Fibroblast of the aortic adventitia (primary cell): ENCODE measurements around the gene SENP5. TPM values are rescaled to one million over a fixed set of nuclear protein-coding genes. Genes with fewer than 3 reads are reported as not detected.
A peak's percentile ranks its signal among the peaks of the same experiment; 100 is the strongest.
"Not testable (repeated sequence)": the region's sequence is repeated elsewhere in the genome, so short reads cannot be mapped to it uniquely, and the experiment has no call there.

ENCODE experiments used
- DNase-seq: peaks from one replicate; pipeline ENCODE4 v3.0.0-alpha.2; 2010; ENCODE audit warnings: low read depth
- H3K4me3 ChIP-seq: 2 replicates; pipeline ENCODE4 v1.5.1; 2011; ENCODE audit warnings: low read depth, mild to moderate bottlenecking, control low read depth, low read length, moderate library complexity
- total RNA-seq: library from RNA; depleted of rRNA; stranded (reverse); fragments of >200 nt; gene quantifications from 2 replicates; pipeline ENCODE4 v1.2.3, GENCODE V29; 2012; ENCODE audit warnings: low replicate concordance
- TF ChIP-seq, protein P1 (sequence below): IDR thresholded peaks from 2 replicates; pipeline ENCODE4 v1.5.1; 2011; ENCODE audit warnings: mild to moderate bottlenecking, low read length, control low read depth, inconsistent platforms; ENCODE audit not compliant: insufficient read depth

The SENP5 gene
- total RNA-seq, 1 donor, result 38.1 TPM

DNA sequence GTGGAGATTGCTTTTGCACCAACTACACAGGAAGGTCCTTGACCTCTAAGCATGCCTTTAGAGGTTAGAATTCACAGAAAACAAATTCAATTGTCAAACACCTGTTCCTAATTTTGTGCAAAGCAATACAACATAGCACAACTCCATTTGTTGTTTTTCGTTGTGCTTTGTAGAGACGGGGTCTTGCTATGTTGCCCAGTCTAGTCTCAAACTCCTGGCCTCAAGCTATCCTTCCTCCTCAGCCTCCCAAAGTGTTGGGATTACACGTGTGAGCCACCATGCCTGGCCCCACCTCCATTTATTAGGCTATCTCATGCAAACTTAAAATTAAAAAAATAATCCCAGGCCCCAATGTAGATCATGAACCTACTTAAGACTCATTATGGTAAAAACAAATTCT lies 68.6 kb downstream of the SENP5 start:
- H3K4me3 ChIP-seq, result no peak overlapping the region
- TF ChIP-seq, protein P1, sequence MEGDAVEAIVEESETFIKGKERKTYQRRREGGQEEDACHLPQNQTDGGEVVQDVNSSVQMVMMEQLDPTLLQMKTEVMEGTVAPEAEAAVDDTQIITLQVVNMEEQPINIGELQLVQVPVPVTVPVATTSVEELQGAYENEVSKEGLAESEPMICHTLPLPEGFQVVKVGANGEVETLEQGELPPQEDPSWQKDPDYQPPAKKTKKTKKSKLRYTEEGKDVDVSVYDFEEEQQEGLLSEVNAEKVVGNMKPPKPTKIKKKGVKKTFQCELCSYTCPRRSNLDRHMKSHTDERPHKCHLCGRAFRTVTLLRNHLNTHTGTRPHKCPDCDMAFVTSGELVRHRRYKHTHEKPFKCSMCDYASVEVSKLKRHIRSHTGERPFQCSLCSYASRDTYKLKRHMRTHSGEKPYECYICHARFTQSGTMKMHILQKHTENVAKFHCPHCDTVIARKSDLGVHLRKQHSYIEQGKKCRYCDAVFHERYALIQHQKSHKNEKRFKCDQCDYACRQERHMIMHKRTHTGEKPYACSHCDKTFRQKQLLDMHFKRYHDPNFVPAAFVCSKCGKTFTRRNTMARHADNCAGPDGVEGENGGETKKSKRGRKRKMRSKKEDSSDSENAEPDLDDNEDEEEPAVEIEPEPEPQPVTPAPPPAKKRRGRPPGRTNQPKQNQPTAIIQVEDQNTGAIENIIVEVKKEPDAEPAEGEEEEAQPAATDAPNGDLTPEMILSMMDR, result no peak
- no peak for DNase-seq

DNA sequence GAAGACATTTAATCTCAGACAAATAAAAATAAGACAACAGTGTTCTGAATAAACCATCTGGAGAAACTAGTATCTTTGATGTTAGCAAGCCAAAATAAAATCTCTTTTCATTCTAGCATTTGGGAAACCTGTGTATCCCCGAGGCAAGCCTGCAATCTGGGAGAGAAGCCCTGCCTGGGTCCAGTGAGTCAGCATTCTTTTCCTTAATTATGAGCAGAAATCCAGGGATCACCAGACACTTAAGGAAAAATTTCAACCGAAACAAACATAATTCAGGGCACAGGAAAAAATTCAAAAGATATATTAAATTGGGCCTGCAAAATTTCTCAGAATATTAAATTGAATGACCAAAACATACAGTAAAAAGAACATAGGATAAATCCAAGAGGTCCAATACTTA lies 70.4 kb downstream of the SENP5 start:
- no peak for DNase-seq
- TF ChIP-seq, protein P1, result no peak

DNA sequence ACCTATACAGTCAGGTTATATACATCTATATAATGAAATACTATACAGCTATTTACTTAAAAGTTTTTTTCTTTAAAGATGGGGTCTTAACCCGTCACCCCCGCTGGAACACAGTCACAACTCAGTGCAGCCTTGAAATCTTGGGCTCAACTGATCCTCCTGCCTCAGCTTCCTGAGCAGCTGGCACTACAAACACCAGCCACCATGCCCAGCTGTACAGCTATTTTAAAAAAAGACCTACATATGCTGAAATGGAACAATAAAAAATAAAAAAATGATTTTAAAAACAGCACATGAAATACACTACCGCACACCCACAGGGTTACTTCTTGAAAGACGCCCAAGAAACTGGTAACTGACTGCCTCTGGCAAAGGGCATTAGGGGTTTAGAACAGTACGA lies 70.9 kb downstream of the SENP5 start:
- TF ChIP-seq, protein P1, result no peak
- DNase-seq, result no peak
- H3K4me3 ChIP-seq, result no peak overlapping the region

More for the DNA sequence above, 70.4 kb downstream of the SENP5 start:
- no peak overlapping the region for H3K4me3 ChIP-seq

DNA sequence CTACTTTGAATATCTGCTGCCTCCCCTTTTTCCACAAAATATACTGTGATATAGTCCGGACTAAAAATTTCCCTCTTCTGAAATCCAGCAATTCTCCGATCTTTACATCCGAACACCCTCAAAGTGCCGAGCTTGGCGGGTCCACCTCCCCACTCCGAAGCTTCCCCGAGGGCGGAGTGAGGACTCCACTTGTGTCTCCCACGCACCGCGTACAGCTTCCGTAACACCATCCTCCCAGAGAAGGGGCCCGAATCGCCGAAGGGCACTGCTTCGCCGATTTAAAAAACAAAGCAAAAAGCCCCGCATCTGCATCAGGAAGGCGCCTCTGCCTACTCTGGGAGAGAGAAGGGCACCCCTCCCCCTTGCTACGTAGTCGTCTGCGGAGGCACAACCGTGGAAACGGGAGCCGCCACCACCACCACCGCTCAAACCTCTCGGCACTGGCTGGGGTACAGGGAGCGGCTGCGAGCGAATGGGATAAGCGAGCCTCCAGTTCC lies 74.1 kb downstream of the SENP5 start:
- H3K4me3 ChIP-seq, result peak overlapping the region; percentile 97
- TF ChIP-seq, protein P1, result no peak
- DNase-seq, result no peak

DNA sequence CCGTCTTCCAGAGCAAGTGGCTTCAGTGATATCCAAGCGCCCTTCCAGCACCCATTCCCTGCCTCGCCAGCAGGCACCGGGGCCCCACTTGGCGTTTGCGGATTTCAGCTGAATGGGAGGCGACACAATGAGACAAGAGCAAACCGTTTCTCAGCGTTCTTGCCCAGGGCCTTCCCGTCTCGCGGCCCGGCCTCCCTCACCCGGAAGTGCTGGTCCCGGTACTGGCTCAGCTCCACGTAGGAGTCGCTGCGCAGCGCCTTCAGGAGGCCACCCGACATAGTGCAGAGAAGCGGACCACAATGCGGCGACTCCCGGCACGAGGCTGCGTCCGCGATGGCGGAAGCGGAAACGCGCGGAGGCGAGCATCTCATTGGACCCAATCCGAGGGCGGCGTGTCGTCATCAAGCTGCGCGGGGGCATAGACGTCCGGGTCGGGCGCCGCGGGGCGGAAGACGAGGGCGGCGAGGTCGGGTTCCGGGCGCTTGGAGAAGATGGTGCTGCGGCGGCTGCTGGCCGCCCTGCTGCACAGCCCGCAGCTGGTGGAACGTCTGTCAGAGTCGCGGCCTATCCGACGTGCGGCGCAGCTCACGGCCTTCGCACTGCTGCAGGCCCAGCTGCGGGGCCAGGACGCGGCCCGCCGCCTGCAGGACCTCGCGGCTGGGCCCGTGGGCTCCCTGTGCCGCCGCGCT lies 74.7 kb downstream of the SENP5 start, which contains the start of gene NCBP2:
NCBP2 (minus strand) TSS at position 303 of the 689 bp plus-strand sequence; CDS start at position 278, 25 bp downstream.
- peak within 1 kb of the TSS; percentile 97 for H3K4me3 ChIP-seq
- peak; percentile 98 for DNase-seq

DNA sequence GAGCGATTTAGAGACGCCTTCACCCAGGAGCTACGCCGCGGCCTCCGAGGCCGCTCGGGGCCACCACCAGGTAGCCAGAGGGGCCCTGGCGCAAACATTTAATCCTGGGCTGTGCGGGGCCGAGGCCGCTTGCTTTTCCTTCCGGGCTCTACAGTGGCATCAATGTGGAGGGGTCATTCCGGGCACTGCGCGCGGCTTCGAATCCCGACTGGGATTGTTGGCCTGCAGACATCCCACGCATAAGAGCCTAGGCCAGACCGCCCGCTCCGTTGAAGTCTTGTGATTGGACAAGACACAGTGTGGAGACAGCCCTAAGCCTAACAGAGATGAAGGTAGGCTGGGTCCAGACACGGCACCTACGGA lies 75.2 kb downstream of the SENP5 start:
- DNase-seq, result no peak
- TF ChIP-seq, protein P1, result no peak
- H3K4me3 ChIP-seq, result peak overlapping the region; percentile 97

More for the DNA sequence above, 74.7 kb downstream of the SENP5 start, which contains the start of gene NCBP2:
- TF ChIP-seq, protein P1, result peak; percentile 76

DNA sequence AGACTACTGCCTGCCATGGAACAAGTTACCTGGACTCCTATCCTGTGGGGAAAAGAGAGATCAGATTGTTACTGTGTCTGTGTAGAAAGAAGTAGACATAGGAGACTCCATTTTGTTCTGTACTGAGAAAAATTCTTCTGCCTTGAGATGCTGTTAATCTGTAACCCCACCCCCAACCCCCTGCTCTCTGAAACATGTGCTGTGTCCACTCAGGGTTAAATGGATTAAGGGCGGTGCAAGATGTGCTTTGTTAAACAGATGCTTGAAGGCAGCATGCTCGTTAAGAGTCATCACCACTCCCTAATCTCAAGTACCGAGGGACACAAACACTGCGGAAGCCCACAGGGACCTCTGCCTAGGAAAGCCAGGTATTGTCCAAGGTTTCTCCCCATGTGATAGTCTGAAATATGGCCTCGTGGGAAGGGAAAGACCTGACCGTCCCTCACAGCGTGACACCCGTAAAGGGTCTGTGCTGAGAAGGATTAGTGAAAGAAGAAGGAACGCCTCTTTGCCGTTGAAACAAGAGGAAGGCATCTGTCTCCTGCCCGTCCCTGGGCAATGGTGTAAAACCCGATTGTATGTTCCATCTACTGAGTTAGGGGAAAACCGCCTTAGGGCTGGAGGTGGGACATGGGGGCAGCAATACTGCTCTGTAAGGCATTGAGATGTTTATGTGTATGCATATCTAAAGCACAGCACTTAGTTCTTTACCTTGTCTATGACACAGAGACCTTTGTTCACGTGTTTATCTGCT lies 76.5 kb downstream of the SENP5 start:
- peak overlapping the region; percentile 97 for H3K4me3 ChIP-seq
- DNase-seq, result not testable (repeated sequence)
